Prostate gland (tissue), 2 donors: Measurements from ENCODE around the gene ASCC2.

Experiments
- CTCF ChIP-seq, 4 experiments: fragments of 200-600 bp in 2 of 4; fragments of 450-650 bp in 2 of 4; sonication (generic) in 2 of 4; IDR thresholded peaks; 1 replicate in 3 of 4; 2 replicates in 1 of 4; pipeline ENCODE4 v1.5.1; 2016 to 2019; ENCODE audit warnings: antibody characterized with exemption in 4 of 4, mild to moderate bottlenecking in 2 of 4, moderate library complexity in 2 of 4
- POLR2A ChIP-seq: fragments of 450-650 bp; IDR thresholded peaks from one replicate; pipeline ENCODE4 v1.6.1; 2016; ENCODE audit warnings: antibody characterized with exemption, mild to moderate bottlenecking

- no peak for TF ChIP-seq CTCF (IDR thresholded peaks at IDR 0.05)
- no peak for TF ChIP-seq POLR2A
Observed at GRCh38 chr22:29819501-29819900, 18.6 kb downstream of the ASCC2 start.
